ENCODE data around the gene WDR1. TPM values are rescaled to one million over a fixed set of nuclear protein-coding genes. Genes with fewer than 3 reads are reported as not detected.

WDR1 gene
- total and polyA plus RNA-seq, 2 donors (not counting 3 experiments of a cell fraction or from before 2014, with no cell fraction given), result 590 to 660 TPM

DNA sequence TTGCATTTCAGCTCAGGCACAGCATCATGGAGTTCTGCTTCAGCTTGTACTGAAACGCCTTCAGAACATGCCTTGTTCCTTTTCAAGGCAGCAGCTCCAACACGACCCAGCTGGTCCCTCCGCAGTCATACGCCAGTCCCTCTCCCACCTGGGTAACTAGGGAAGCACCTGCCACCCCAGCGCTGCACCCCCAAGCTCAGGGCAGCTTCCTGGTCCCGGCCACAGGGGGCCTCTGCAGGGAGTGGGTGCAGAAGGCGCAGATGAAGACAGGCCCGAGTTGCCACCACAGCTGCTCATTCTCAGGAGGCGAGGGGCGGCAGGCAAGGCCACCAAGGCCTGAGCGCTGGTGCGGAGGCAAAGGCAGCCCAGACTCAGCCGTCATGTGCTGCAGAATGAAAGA lies 21.8 kb downstream of the WDR1 start:
- peaks cover 81% of the 10 kb centered on the region for H3K79me2 ChIP-seq (ENCODE audit: control insufficient read depth, insufficient read depth, low read length)
- DNase-seq (ENCODE audit: low read depth, low spot score) (no peak), FAIRE-seq (no peak)
- H3K27me3 ChIP-seq (ENCODE audit: control insufficient read depth in 2 of 2, insufficient read depth in 2 of 2, low read length in 2 of 2), result no peaks in the 10 kb centered on the region
- H3K9ac ChIP-seq (replicated peaks; ENCODE audit: extremely low read depth, insufficient read depth, low read length), result no peak overlapping the region
- no peak overlapping the region for H3K4me2 ChIP-seq (ENCODE audit: insufficient read depth, low read length)
- intact Hi-C loops (cut with micrococcal nuclease), result loop anchor here (1.0 to 10.0 kb wide), 3 partner anchors 62 to 1450 kb away; no protein-coding TSS in a partner anchor
- H3K27ac ChIP-seq (ENCODE audit: insufficient read depth, low read depth, low read length), result peak overlapping the region; percentile 53
- dilution Hi-C loops (cut with MboI; ENCODE audit: extremely low pct_ligation_motif_present, low sequenced_read_pairs), result no loop called here
- no peak overlapping the region for H3K4me3 ChIP-seq (replicated peaks in 1 of 3; ENCODE audit: insufficient read depth in 1 of 3, low read depth in 1 of 3, low read length in 3 of 3)
- BruUV-seq (replicated peaks), result no TSS peak
- H2AFZ ChIP-seq (ENCODE audit: low read depth, low read length), result no peak overlapping the region
- no peaks in the 10 kb centered on the region for H4K20me1 ChIP-seq (replicated peaks; ENCODE audit: control insufficient read depth, extremely low read depth, insufficient read depth, low read length)
- no peak for TF ChIP-seq GATA2 (IDR thresholded peaks at IDR 0.05; ENCODE audit: insufficient read depth, insufficient read length, low read depth, low read length)
- TF ChIP-seq, protein P1, sequence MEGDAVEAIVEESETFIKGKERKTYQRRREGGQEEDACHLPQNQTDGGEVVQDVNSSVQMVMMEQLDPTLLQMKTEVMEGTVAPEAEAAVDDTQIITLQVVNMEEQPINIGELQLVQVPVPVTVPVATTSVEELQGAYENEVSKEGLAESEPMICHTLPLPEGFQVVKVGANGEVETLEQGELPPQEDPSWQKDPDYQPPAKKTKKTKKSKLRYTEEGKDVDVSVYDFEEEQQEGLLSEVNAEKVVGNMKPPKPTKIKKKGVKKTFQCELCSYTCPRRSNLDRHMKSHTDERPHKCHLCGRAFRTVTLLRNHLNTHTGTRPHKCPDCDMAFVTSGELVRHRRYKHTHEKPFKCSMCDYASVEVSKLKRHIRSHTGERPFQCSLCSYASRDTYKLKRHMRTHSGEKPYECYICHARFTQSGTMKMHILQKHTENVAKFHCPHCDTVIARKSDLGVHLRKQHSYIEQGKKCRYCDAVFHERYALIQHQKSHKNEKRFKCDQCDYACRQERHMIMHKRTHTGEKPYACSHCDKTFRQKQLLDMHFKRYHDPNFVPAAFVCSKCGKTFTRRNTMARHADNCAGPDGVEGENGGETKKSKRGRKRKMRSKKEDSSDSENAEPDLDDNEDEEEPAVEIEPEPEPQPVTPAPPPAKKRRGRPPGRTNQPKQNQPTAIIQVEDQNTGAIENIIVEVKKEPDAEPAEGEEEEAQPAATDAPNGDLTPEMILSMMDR (IDR thresholded peaks at IDR 0.05; ENCODE audit: extremely low read depth in 1 of 2, insufficient read depth in 1 of 2, low read depth in 1 of 2, low read length in 2 of 2), result no peak
- no peak for TF ChIP-seq FOS (IDR thresholded peaks at IDR 0.05; ENCODE audit: borderline replicate concordance, insufficient read depth, low read length)
- no peak for TF ChIP-seq EZH2 (IDR thresholded peaks at IDR 0.05; ENCODE audit: borderline replicate concordance, low read depth, low read length, severe bottlenecking)
- TF ChIP-seq, protein P2, sequence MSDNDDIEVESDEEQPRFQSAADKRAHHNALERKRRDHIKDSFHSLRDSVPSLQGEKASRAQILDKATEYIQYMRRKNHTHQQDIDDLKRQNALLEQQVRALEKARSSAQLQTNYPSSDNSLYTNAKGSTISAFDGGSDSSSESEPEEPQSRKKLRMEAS (IDR thresholded peaks at IDR 0.05; ENCODE audit: insufficient read depth, insufficient read length), result no peak
- no peak for TF ChIP-seq POLR2AphosphoS5 (IDR thresholded peaks at IDR 0.05; ENCODE audit: insufficient read depth, low read depth, low read length)
- TF ChIP-seq MYC (IDR thresholded peaks at IDR 0.05; ENCODE audit: low read depth, low read length), result no peak
- no peak for TF ChIP-seq JUN (IDR thresholded peaks at IDR 0.05; ENCODE audit: borderline replicate concordance, insufficient read depth, insufficient read length, low read depth)
- no peak for TF ChIP-seq POLR2A (IDR thresholded peaks at IDR 0.05; ENCODE audit: low read depth, low read length)
- CTCF ChIA-PET, result interaction anchor here (0.6 to 1.7 kb wide), 3 partner anchors 9 to 29 kb away, joined by 3 to 9 read pairs (median 5); no protein-coding TSS in a partner anchor
- POLR2A ChIA-PET, result interaction anchor here (2.4 kb wide), 1 partner anchor 23 kb away, joined by 49 read pairs; the partner anchor contains the start of gene WDR1
- H3K9me3 ChIP-seq (replicated peaks; ENCODE audit: control insufficient read depth, insufficient read depth, low read length), result no peaks in the 10 kb centered on the region
- no peaks in the 10 kb centered on the region for H3K9me1 ChIP-seq (replicated peaks; ENCODE audit: control insufficient read depth, extremely low read depth, insufficient read depth, low read length)
- peaks cover 29 to 67% of the 10 kb centered on the region in 2 experiments for H3K36me3 ChIP-seq (ENCODE audit: control insufficient read depth in 2 of 2, extremely low read depth in 1 of 2, insufficient read depth in 2 of 2, low read length in 2 of 2)
- peaks cover 85% of the 10 kb centered on the region for H3K4me1 ChIP-seq (ENCODE audit: control insufficient read depth, extremely low read depth, insufficient read depth, low read length)
